SK-N-SH (cell line): ENCODE measurements around the gene PLCG2. TPM values are rescaled to one million over a fixed set of nuclear protein-coding genes. Genes with fewer than 3 reads are reported as not detected.
"Not testable (repeated sequence)": the region's sequence is repeated elsewhere in the genome, so short reads cannot be mapped to it uniquely, and the experiment has no call there.

Experiments
- CTCF ChIA-PET: fragments of 300-600, 350-600 bp; formaldehyde crosslinking; extraction: SDS; loops from one replicate; lab custom pipeline; 2021; lab: Yijun Ruan, JAX
- POLR2A ChIA-PET: fragments of 350-600 bp; sonication (Branson Sonifier 250); formaldehyde crosslinking; extraction: SDS; loops from one replicate; lab custom pipeline; 2020; ENCODE audit warnings: antibody characterized with exemption, inconsistent platforms; lab: Yijun Ruan, JAX
- DNase-seq: peaks from one replicate; pipeline ENCODE4 v3.0.0; 2012
- H2AFZ ChIP-seq: fragments of 200-600 bp; sonication (generic); 2 replicates; pipeline ENCODE4 v1.8.1; 2016; ENCODE audit warnings: antibody characterized with exemption, mild to moderate bottlenecking, low read depth
- H3F3A ChIP-seq: fragments of 200-600 bp; sonication (generic); replicated peaks from 2 replicates; pipeline ENCODE3; 2016; ENCODE audit warnings: antibody characterized with exemption, mild to moderate bottlenecking; ENCODE audit not compliant: insufficient read depth
- H3K27ac ChIP-seq, 2 experiments: fragments of 200-500 bp in 1 of 2; fragments of 200-600 bp in 1 of 2; sonication (Bioruptor generic) in 1 of 2; sonication (generic), shearing (Covaris generic) in 1 of 2; 2 replicates each; pipeline versions ENCODE4 v1.5.1 to v1.6.1; 2014 to 2016; ENCODE audit warnings: low read depth in 2 of 2, inconsistent platforms in 1 of 2, low read length in 1 of 2, mild to moderate bottlenecking in 1 of 2, mixed read lengths in 1 of 2
- H3K27me3 ChIP-seq: fragments of 200-600 bp; sonication (generic), shearing (Covaris generic); 2 replicates; pipeline ENCODE4 v1.6.1; 2016; ENCODE audit warnings: mixed run types; ENCODE audit not compliant: insufficient read depth
- H3K36me3 ChIP-seq, 2 experiments: fragments of 200-500 bp in 1 of 2; fragments of 200-600 bp in 1 of 2; sonication (Bioruptor generic) in 1 of 2; sonication (generic) in 1 of 2; replicated peaks in 1 of 2; 2 replicates each; pipeline versions ENCODE3 to v1.5.1; 2014 to 2016; ENCODE audit warnings: low read length in 1 of 2, mild to moderate bottlenecking in 1 of 2; ENCODE audit not compliant: insufficient read depth in 2 of 2, control insufficient read depth in 1 of 2
- H3K4me1 ChIP-seq, 2 experiments: fragments of 200-500 bp in 1 of 2; fragments of 200-600 bp in 1 of 2; sonication (Bioruptor generic) in 1 of 2; sonication (generic), shearing (Covaris generic) in 1 of 2; 2 replicates each; pipeline versions ENCODE4 v1.5.1 to v1.6.1; 2014 to 2016; ENCODE audit warnings: low read depth in 1 of 2, low read length in 1 of 2, mixed run types in 1 of 2; ENCODE audit not compliant: insufficient read depth in 2 of 2, control insufficient read depth in 1 of 2
- H3K4me2 ChIP-seq: fragments of 200-600 bp; sonication (generic), shearing (Covaris generic); 2 replicates; pipeline ENCODE4 v1.6.1; 2017; ENCODE audit warnings: mixed run types
- H3K4me3 ChIP-seq, 2 experiments: fragments of 200-500 bp in 1 of 2; fragments of 200-600 bp in 1 of 2; sonication (Bioruptor generic) in 1 of 2; sonication (generic), shearing (Covaris generic) in 1 of 2; 2 replicates each; pipeline versions ENCODE4 v1.5.1 to v1.8.1; 2014 to 2016; ENCODE audit warnings: low read depth in 2 of 2, inconsistent platforms in 1 of 2, low read length in 1 of 2, mild to moderate bottlenecking in 1 of 2, mixed read lengths in 1 of 2, moderate library complexity in 1 of 2
- H3K79me2 ChIP-seq: fragments of 200-600 bp; sonication (generic); 2 replicates; pipeline ENCODE4 v1.8.1; 2017; ENCODE audit warnings: mild to moderate bottlenecking; ENCODE audit not compliant: insufficient read depth
- H3K9ac ChIP-seq: fragments of 200-600 bp; sonication (generic); 2 replicates; pipeline ENCODE4 v1.6.1; 2017; ENCODE audit warnings: mixed run types
- H3K9me2 ChIP-seq: fragments of 200-600 bp; sonication (generic); 2 replicates; pipeline ENCODE4 v1.6.1; 2017; ENCODE audit warnings: mixed run types
- H3K9me3 ChIP-seq: fragments of 200-600 bp; sonication (generic); 2 replicates; pipeline ENCODE4 v1.6.1; 2017; ENCODE audit warnings: mixed run types, mild to moderate bottlenecking, moderate library complexity
- H4K20me1 ChIP-seq: fragments of 200-600 bp; sonication (generic); 2 replicates; pipeline ENCODE4 v1.6.1; 2017; ENCODE audit warnings: mild to moderate bottlenecking, mixed run types; ENCODE audit not compliant: insufficient read depth
- CHD2 ChIP-seq: fragments of 150-350 bp; IDR thresholded peaks from 2 replicates; pipeline ENCODE4 v1.6.1; 2018; ENCODE audit warnings: low read length; ENCODE audit not compliant: partially characterized antibody
- CTCF ChIP-seq: fragments of 200-600 bp; sonication (generic); IDR thresholded peaks from 2 replicates; pipeline ENCODE4 v1.6.1; 2017; ENCODE audit warnings: antibody characterized with exemption, mild to moderate bottlenecking, moderate library complexity
- EZH2phosphoT487 ChIP-seq: fragments of 200-600 bp; sonication (generic); IDR thresholded peaks from 2 replicates; pipeline ENCODE4 v1.6.1; 2017; ENCODE audit warnings: low read depth, mixed run types, mild to moderate bottlenecking, antibody characterized with exemption, moderate library complexity, borderline replicate concordance
- MXI1 ChIP-seq: IDR thresholded peaks from 2 replicates; pipeline ENCODE4 v1.6.1; 2012; ENCODE audit warnings: mild to moderate bottlenecking, low read depth, low read length, improper control_type of control experiment
- NRF1 ChIP-seq: IDR thresholded peaks from 2 replicates; pipeline ENCODE4 v1.6.1; 2012; ENCODE audit warnings: low read depth, mild to moderate bottlenecking, low read length
- POLR2AphosphoS5 ChIP-seq: IDR thresholded peaks from 2 replicates; pipeline ENCODE4 v1.6.1; 2012; ENCODE audit warnings: low read depth, low read length
- RAD21 ChIP-seq: IDR thresholded peaks from 2 replicates; pipeline ENCODE4 v1.6.1; 2012; ENCODE audit warnings: mild to moderate bottlenecking, low read length
- RCOR1 ChIP-seq: fragments of 150-350 bp; IDR thresholded peaks from 2 replicates; pipeline ENCODE4 v1.6.1; 2017; ENCODE audit warnings: antibody characterized with exemption, low read length
- USF1 ChIP-seq: IDR thresholded peaks from 2 replicates; pipeline ENCODE4 v1.4.0; 2012; ENCODE audit warnings: low read depth, borderline replicate concordance
- ZBTB33 ChIP-seq: IDR thresholded peaks from 2 replicates; pipeline ENCODE4 v1.4.0; 2012; ENCODE audit warnings: low read depth, borderline replicate concordance
- WGBS: methylation state at CpG from one replicate; pipeline ENCODE4 v1.1.6; 2017; ENCODE audit warnings: low lambda C conversion rate; 5-methylcytosine and 5-hydroxymethylcytosine counted together
- polyA plus RNA-seq, 3 experiments: library from polyadenylated mRNA; depleted of rRNA; stranded (reverse); fragments of >200 nt; gene quantifications; 2 replicates each; pipeline ENCODE4 v1.2.3, GENCODE V29; 2012

Gene PLCG2
- polyA plus RNA-seq, 1 of the 3 experiments (the other 2 are of a cell fraction) = 0.23 TPM

- Histone ChIP-seq H3K4me1 (no peaks in the 10 kb centered on the region), H3K9me3 (no peaks in the 10 kb centered on the region), H3K36me3 (no peaks in the 10 kb centered on the region), H3K27me3 (no peaks in the 10 kb centered on the region), H3K9ac (no peak overlapping the region), H2AFZ (no peak overlapping the region), H3K79me2 (no peaks in the 10 kb centered on the region), H3K27ac (no peak overlapping the region), H3K4me3 (no peak overlapping the region), H4K20me1 (no peaks in the 10 kb centered on the region), H3F3A (no peaks in the 10 kb centered on the region), H3K4me2 (no peak overlapping the region), H3K9me2 (no peaks in the 10 kb centered on the region)
- TF ChIP-seq MXI1 = no peak
- TF ChIP-seq CTCF = no peak
- TF ChIP-seq RAD21 = no peak
- no peak for TF ChIP-seq RCOR1
- no peak for TF ChIP-seq POLR2AphosphoS5
- TF ChIP-seq EZH2phosphoT487 = no peak
- TF ChIP-seq CHD2 = no peak
- TF ChIP-seq NRF1 = no peak
- no peak for TF ChIP-seq ZBTB33
- TF ChIP-seq USF1 = no peak
- WGBS = 39% methylated on average over 2 of the region's 2 CpGs
- DNase-seq = no peak
- CTCF ChIA-PET = no interaction called here
- POLR2A ChIA-PET = no interaction called here
Measured at GRCh38 chr16:81799138-81799504, 20.0 kb downstream of the PLCG2 start.

- H3K9me2 ChIP-seq, H3K36me3 ChIP-seq, H3K4me2 ChIP-seq, H4K20me1 ChIP-seq, POLR2A ChIA-PET, H3F3A ChIP-seq, H3K4me3 ChIP-seq, CTCF ChIA-PET, H2AFZ ChIP-seq, H3K9ac ChIP-seq, H3K4me1 ChIP-seq, DNase-seq, H3K27me3 ChIP-seq, H3K9me3 ChIP-seq, H3K79me2 ChIP-seq, H3K27ac ChIP-seq: not testable (repeated sequence)
- 45% methylated on average over 5 of the region's 5 CpGs for whole genome bisulfite sequencing
Measured at GRCh38 chr16:81801724-81802123, 22.6 kb downstream of the PLCG2 start.
